Progenitor cell of endocrine pancreas (in vitro differentiated cells): ENCODE data around the gene FAM171A2. TPM values are rescaled to one million over a fixed set of nuclear protein-coding genes. Genes with fewer than 3 reads are reported as not detected.
A peak's percentile ranks its signal among the peaks of the same experiment; 100 is the strongest.

ENCODE experiments used
- DNase-seq: peaks from one replicate; pipeline ENCODE4 v3.0.0; 2021; ENCODE audit warnings: low spot score; ENCODE audit not compliant: unreplicated experiment
- H3K27ac Mint-ChIP-seq: 2 replicates; pipeline ENCODE4 v1.8.0; 2021; ENCODE audit warnings: mild to moderate bottlenecking, moderate library complexity, mixed read lengths
- H3K27me3 Mint-ChIP-seq: 2 replicates; pipeline ENCODE4 v1.8.0; 2021; ENCODE audit warnings: mixed read lengths
- H3K36me3 Mint-ChIP-seq: 2 replicates; pipeline ENCODE4 v1.8.0; 2022; ENCODE audit warnings: mixed read lengths; ENCODE audit not compliant: insufficient read depth
- H3K4me1 Mint-ChIP-seq: 2 replicates; pipeline ENCODE4 v1.8.0; 2021; ENCODE audit warnings: low read depth, mixed read lengths
- H3K4me3 Mint-ChIP-seq: 2 replicates; pipeline ENCODE4 v1.8.0; 2021; ENCODE audit warnings: low read depth, mild to moderate bottlenecking, moderate library complexity, mixed read lengths
- H3K9me3 Mint-ChIP-seq: 2 replicates; pipeline ENCODE4 v1.8.0; 2021; ENCODE audit warnings: low read depth, mixed read lengths
- CTCF ChIP-seq: fragments of 200-600 bp; sonication (generic); IDR thresholded peaks from one replicate; pipeline ENCODE4 v1.5.0; 2021; ENCODE audit warnings: antibody characterized with exemption, mild to moderate bottlenecking; ENCODE audit not compliant: unreplicated experiment
- total RNA-seq: library from RNA; stranded (reverse); gene quantifications from 2 replicates; pipeline ENCODE4 v1.2.1, GENCODE V29; 2021

Gene FAM171A2
- total RNA-seq, 1 donor from 2014 or later, result 42.5 TPM

- peaks cover 5% of the 10 kb centered on the region for H3K4me1 Mint-ChIP-seq
- no peaks in the 10 kb centered on the region for H3K9me3 Mint-ChIP-seq
- DNase-seq, result no peak
- H3K27me3 Mint-ChIP-seq, result peaks cover 10% of the 10 kb centered on the region
- no peaks in the 10 kb centered on the region for H3K36me3 Mint-ChIP-seq
- H3K27ac Mint-ChIP-seq, result no peak overlapping the region
- no peak overlapping the region for H3K4me3 Mint-ChIP-seq
- TF ChIP-seq CTCF, result no peak
Measured at GRCh38 chr17:44390250-44390870, 26.7 kb upstream of the FAM171A2 start.

GRCh38 chr17:44389723-44390202 lies 26.1 kb upstream of the FAM171A2 start:
- Mint-ChIP-seq H3K27me3 (peaks cover 13% of the 10 kb centered on the region), H3K9me3 (no peaks in the 10 kb centered on the region), H3K4me3 (no peak overlapping the region), H3K4me1 (peaks cover 7% of the 10 kb centered on the region), H3K36me3 (no peaks in the 10 kb centered on the region), H3K27ac (no peak overlapping the region)
- no peak for TF ChIP-seq CTCF
- no peak for DNase-seq

GRCh38 chr17:44389281-44389680 lies 25.6 kb upstream of the FAM171A2 start, which contains the start of gene ITGA2B:
ITGA2B (minus strand) TSS chr17:44389649; CDS start chr17:44389473, 176 bp downstream.
- H3K9me3 Mint-ChIP-seq, result no peaks in the 10 kb centered on the region

GRCh38 chr17:44387804-44388203 lies 24.2 kb upstream of the FAM171A2 start:
- H3K4me3 Mint-ChIP-seq, result no peak overlapping the region

More at GRCh38 chr17:44389281-44389680, 25.6 kb upstream of the FAM171A2 start, which contains the start of gene ITGA2B:
- H3K4me3 Mint-ChIP-seq, result no peak within 1 kb of the TSS
- peaks cover 18% of the 10 kb centered on the region for H3K27me3 Mint-ChIP-seq
- H3K4me1 Mint-ChIP-seq, result peaks cover 8% of the 10 kb centered on the region
- TF ChIP-seq CTCF, result no peak
- H3K27ac Mint-ChIP-seq, result no peak within 1 kb of the TSS
- H3K36me3 Mint-ChIP-seq, result no peaks in the 10 kb centered on the region
- no peak for DNase-seq

GRCh38 chr17:44386182-44386525 lies 22.5 kb upstream of the FAM171A2 start:
- no peak for DNase-seq

More at GRCh38 chr17:44387804-44388203, 24.2 kb upstream of the FAM171A2 start:
- Mint-ChIP-seq H3K9me3 (no peaks in the 10 kb centered on the region), H3K27ac (no peak overlapping the region), H3K36me3 (no peaks in the 10 kb centered on the region), H3K27me3 (peaks cover 32% of the 10 kb centered on the region), H3K4me1 (peaks cover 8% of the 10 kb centered on the region)
- TF ChIP-seq CTCF, result no peak
- no peak for DNase-seq

More at GRCh38 chr17:44386182-44386525, 22.5 kb upstream of the FAM171A2 start:
- Mint-ChIP-seq H3K4me3 (peak overlapping the region; percentile 71), H3K27me3 (peaks cover 44% of the 10 kb centered on the region), H3K9me3 (no peaks in the 10 kb centered on the region), H3K36me3 (no peaks in the 10 kb centered on the region), H3K27ac (peak overlapping the region; percentile 48), H3K4me1 (peaks cover 8% of the 10 kb centered on the region)
- no peak for TF ChIP-seq CTCF
